ENCODE measurements around the gene TRIM72.

DNA sequence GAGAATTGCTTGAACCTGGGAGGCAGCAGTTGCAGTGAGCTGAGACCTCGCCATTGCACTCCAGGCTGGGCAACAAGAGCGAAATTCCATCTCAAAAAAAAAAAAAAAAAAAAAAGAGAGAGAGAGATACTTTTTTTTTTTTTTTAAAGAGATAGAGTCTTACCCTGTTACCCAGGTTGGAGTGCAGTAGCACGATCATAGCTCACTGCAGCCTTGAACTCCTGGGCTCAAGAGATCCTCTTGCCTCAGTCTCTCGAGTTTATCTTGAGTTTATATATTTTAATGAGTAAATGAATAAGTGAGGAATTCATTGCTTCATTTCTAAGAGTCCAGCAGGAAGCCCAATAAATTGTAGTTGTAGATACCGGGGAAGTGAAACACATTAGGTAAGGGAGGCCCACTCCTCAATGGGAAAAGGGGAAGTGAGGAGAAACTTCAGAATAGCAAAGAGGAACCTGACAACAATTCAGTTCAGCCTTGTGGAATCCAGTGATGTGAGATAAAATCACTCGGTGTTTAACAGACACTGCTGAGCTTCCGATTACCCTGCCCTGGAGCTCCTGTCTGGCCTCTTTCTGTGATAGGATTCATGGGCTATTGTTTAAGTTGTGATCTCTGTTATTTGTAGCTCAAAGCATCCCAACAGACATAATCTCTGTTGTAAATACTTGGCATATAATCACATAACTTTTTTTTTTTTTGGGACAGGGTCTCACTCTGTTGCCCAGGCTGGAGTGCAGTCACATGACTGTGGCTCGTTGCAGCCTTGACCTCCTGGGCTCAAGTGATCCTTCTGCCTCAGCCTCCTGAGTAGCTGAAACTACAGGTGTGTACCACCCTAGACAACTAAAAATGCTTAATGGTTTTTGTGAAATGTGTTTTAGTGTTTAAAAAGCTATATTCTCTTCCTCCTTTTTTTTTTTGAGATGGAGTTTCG lies 30.1 kb downstream of the TRIM72 start:
- TF ChIP-seq POLR2AphosphoS5 (IDR thresholded peaks at IDR 0.05; ENCODE audit: borderline replicate concordance, low read depth, low read length) (no peak), EZH2 (IDR thresholded peaks at IDR 0.05) (no peak), FOXP2 (optimal IDR thresholded peaks at IDR 0.05; ENCODE audit: control extremely low read depth, extremely low read length, insufficient read depth) (no peak)
